ENCODE measurements around the gene TBL1X.

DNA sequence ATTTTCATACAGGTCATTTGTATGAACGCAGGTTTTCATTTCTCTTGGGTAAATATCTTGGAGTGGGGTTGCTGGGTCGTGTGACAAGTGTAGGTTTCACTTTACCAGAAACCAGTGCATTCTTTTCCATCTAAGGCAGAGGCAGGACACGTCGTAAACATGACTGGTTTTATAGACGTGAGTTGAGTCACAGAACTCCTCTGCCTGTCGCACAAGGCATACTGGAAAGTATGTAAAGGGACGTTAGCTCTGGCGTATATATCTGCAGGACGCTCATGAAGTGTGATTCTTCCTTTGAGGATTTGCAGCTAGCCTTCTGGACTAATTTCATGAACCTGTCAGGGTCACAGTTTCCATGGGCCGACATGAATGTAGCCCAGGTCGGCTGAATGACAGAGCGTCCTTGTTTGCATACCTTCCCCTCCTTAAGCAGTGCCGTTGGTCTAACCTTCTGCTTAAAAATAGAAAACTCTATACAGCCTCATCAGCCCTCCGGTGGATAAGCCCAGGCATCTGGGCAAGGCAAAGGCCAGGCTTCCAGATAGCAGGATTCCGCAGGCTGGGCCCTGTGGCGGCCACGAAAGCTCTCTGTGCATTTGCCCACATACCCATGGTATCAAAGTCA, 194.8 kb downstream of the TBL1X start:
- TF ChIP-seq, protein P1, sequence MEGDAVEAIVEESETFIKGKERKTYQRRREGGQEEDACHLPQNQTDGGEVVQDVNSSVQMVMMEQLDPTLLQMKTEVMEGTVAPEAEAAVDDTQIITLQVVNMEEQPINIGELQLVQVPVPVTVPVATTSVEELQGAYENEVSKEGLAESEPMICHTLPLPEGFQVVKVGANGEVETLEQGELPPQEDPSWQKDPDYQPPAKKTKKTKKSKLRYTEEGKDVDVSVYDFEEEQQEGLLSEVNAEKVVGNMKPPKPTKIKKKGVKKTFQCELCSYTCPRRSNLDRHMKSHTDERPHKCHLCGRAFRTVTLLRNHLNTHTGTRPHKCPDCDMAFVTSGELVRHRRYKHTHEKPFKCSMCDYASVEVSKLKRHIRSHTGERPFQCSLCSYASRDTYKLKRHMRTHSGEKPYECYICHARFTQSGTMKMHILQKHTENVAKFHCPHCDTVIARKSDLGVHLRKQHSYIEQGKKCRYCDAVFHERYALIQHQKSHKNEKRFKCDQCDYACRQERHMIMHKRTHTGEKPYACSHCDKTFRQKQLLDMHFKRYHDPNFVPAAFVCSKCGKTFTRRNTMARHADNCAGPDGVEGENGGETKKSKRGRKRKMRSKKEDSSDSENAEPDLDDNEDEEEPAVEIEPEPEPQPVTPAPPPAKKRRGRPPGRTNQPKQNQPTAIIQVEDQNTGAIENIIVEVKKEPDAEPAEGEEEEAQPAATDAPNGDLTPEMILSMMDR (conservative IDR thresholded peaks at IDR 0.05): no peak
- no peak for TF ChIP-seq ZFX (IDR thresholded peaks at IDR 0.05)
